Activated CD8-positive, alpha-beta memory T cell treated with anti-CD3 and anti-CD28 coated beads, Interleukin-2, amount 10 ng/mL, durations not matched to agents 7 days and 5 days (primary cell): ENCODE data around the gene COL18A1. TPM values are rescaled to one million over a fixed set of nuclear protein-coding genes. Genes with fewer than 3 reads are reported as not detected.
"Not testable (repeated sequence)": the region's sequence is repeated elsewhere in the genome, so short reads cannot be mapped to it uniquely, and the experiment has no call there.

Experiments
- ATAC-seq: fragments of 150-1000 bp; cut with Tn5 transposase; one replicate; pipeline ENCODE4 v1.10.0; 2021; ENCODE audit warnings: moderate library complexity
- CTCF ChIA-PET: fragments of 350-600 bp; sonication (Branson Sonifier 250); formaldehyde crosslinking; loops from one replicate; lab custom pipeline; 2021; ENCODE audit warnings: antibody characterized with exemption; lab: Charles Lee
- DNase-seq: peaks from one replicate; pipeline ENCODE4 v3.0.0-alpha.2; 2020
- H3K27ac Mint-ChIP-seq: one replicate; pipeline ENCODE4 v1.8.0; 2021; ENCODE audit warnings: mild to moderate bottlenecking, mixed read lengths
- H3K27me3 Mint-ChIP-seq: one replicate; pipeline ENCODE4 v1.8.0; 2021; ENCODE audit warnings: mixed read lengths
- H3K36me3 Mint-ChIP-seq: one replicate; pipeline ENCODE4 v1.8.0; 2021; ENCODE audit warnings: mild to moderate bottlenecking, mixed read lengths
- H3K4me1 Mint-ChIP-seq: one replicate; pipeline ENCODE4 v1.8.0; 2021; ENCODE audit warnings: mixed read lengths
- H3K4me3 Mint-ChIP-seq: one replicate; pipeline ENCODE4 v1.8.0; 2021; ENCODE audit warnings: mild to moderate bottlenecking, moderate library complexity, mixed read lengths
- H3K9me3 Mint-ChIP-seq: one replicate; pipeline ENCODE4 v1.8.0; 2022; ENCODE audit warnings: low read depth, mixed read lengths
- total RNA-seq, 2 experiments: library from RNA; stranded (reverse); gene quantifications; one replicate each; pipeline ENCODE4 v1.2.3, GENCODE V29; 2021

COL18A1 gene
- total RNA-seq, 2 experiments from 2014 or later = 5.2 to 7.3 TPM

DNA sequence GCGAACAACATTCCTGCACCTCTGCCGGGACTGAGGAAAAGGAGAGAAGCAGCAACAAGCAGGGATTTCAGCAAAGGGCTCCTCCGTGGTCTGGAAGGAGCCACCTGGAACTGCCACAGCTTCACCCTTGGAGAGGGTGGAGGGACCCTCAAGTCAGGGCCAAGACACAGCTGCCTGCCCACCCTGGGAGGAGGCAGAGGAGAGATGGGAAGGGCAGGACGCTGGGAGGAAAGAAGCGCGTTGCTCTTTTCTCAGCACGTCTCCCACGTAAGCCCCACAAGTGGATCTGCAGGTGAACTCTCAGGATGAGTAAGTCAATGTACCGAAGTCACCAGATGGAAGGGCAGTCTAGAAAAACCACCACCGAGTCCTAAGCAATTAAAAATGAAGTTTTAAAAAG, 97.6 kb downstream of the COL18A1 start:
- Mint-ChIP-seq H3K27me3 (no peaks in the 10 kb centered on the region), H3K27ac (no peak overlapping the region), H3K4me1 (peaks cover 1% of the 10 kb centered on the region), H3K4me3 (no peak overlapping the region), H3K9me3 (peaks cover 7% of the 10 kb centered on the region), H3K36me3 (no peaks in the 10 kb centered on the region)
- no peak for ATAC-seq
- CTCF ChIA-PET = no interaction called here
- DNase-seq = no peak

DNA sequence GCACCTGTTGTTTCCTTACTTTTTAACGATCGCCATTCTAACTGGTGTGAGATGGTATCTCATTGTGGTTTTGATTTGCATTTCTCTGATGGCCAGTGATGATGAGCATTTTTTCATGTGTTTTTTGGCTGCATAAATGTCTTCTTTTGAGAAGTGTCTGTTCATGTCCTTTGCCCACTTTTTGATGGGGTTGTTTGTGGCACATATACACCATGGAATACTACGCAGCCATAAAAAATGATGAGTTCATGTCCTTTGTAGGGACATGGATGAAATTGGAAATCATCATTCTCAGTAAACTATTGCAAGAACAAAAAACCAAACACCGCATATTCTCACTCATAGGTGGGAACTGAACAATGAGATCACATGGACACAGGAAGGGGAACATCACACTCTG, 98.3 kb downstream of the COL18A1 start:
- H3K27me3 Mint-ChIP-seq, CTCF ChIA-PET, ATAC-seq, H3K4me1 Mint-ChIP-seq, H3K27ac Mint-ChIP-seq, H3K36me3 Mint-ChIP-seq, DNase-seq, H3K9me3 Mint-ChIP-seq, H3K4me3 Mint-ChIP-seq: not testable (repeated sequence)

DNA sequence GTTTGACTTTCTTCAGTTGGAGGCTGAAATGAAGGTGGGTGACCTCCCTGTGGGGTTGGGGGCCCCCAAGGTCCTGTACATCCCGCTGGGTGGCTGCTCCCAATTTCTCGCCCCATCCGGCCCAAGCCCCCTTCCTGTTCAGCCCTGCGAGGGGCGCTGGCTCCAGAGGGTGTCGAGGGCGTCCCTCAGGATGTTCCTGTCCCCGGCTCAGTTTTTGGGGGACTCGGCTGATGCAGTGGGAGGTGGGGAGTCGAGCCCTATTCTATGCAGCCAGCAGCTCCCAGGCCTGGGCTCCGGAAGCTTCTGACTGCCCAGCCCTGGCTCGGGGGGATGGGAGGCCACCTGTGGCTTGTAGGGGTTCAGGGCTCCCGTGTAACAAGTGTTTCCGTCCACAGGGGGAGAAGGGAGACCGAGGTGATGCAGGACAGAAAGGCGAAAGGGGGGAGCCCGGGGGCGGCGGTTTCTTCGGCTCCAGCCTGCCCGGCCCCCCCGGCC, 99.1 kb downstream of the COL18A1 start:
- Mint-ChIP-seq H3K27ac (no peak overlapping the region), H3K4me3 (no peak overlapping the region), H3K27me3 (no peaks in the 10 kb centered on the region), H3K4me1 (peaks cover 1% of the 10 kb centered on the region), H3K9me3 (peaks cover 4% of the 10 kb centered on the region), H3K36me3 (no peaks in the 10 kb centered on the region)
- DNase-seq (no peak), ATAC-seq (no peak)
- CTCF ChIA-PET = interaction anchor here (0.8 to 0.9 kb wide), 2 partner anchors 26 to 93 kb away, joined by 3 read pairs; no protein-coding TSS in a partner anchor

DNA sequence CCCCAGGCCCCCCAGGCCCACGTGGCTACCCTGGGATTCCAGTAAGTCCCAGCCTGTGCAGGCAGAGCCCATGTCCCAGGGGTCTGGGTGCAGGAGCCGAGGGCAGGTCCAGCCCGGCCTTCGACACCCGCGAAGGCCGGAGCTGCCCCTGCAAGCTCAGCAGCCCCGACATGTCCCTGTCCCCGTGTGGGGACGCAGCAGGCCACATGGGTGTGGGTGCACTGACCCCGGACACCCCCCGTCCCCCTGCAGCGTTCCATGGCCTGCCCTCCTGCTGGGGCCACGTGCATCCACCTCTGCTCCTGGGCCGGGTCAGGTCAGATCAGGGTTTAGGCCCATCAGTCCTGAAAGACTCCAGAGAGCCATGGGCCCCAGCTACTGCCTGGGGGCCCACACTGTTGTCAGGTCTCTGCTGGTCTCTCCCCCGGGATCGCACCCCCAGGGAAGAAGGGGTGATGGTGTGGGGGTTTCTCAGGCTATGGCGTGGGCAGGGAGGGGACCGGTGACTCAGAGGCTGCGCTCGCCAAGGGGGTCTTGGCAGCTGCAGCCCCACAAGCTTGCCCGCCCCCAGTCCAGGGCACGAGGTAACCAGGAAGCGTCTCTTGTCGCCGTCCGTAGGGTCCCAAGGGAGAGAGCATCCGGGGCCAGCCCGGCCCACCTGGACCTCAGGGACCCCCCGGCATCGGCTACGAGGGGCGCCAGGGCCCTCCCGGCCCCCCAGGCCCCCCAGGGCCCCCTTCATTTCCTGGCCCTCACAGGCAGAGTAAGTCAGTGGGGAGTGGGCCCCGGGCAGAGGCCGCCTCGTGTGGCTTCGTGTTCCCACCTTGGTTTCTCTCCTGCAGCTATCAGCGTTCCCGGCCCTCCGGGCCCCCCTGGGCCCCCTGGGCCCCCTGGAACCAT, 99.8 kb downstream of the COL18A1 start:
- DNase-seq (no peak), ATAC-seq (no peak)
- H3K4me1 Mint-ChIP-seq = peaks cover 1% of the 10 kb centered on the region
- no peak overlapping the region for H3K4me3 Mint-ChIP-seq
- H3K27me3 Mint-ChIP-seq = no peaks in the 10 kb centered on the region
- H3K36me3 Mint-ChIP-seq = no peaks in the 10 kb centered on the region
- CTCF ChIA-PET = interaction anchor here (0.8 to 0.9 kb wide), 2 partner anchors 27 to 92 kb away, joined by 3 read pairs; no protein-coding TSS in a partner anchor
- H3K27ac Mint-ChIP-seq = no peak overlapping the region
- H3K9me3 Mint-ChIP-seq = peaks cover 1% of the 10 kb centered on the region

DNA sequence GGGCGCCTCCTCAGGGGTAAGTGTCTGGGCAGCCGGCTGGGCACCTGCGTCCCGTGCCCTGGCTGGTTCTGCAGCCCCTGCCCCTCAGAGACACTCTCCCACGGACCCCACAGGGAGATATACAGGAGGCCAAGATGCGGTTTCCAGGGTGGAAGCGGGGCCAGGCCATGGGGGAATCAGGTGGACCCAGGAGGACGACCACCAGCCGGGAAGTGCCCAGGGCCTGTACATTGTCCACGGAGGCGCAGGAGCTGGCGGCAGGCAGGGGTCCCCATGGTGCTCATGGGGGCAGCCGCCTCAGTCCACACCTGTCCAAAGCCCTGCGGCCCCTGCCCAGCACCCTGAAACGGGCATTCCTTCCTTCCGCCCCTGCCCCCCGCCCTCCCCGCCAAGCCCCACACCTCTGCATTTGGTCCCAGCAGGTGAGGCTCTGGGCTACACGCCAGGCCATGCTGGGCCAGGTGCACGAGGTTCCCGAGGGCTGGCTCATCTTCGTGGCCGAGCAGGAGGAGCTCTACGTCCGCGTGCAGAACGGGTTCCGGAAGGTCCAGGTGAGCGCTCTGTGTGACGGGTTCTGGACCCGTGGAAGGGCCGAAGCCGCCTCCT, 100.6 kb downstream of the COL18A1 start:
- H3K27me3 Mint-ChIP-seq = no peaks in the 10 kb centered on the region
- no peak overlapping the region for H3K4me3 Mint-ChIP-seq
- no peak overlapping the region for H3K27ac Mint-ChIP-seq
- ATAC-seq (no peak), DNase-seq (no peak)
- CTCF ChIA-PET = no interaction called here
- H3K4me1 Mint-ChIP-seq = peaks cover 1% of the 10 kb centered on the region
- H3K36me3 Mint-ChIP-seq = no peaks in the 10 kb centered on the region
- H3K9me3 Mint-ChIP-seq = no peaks in the 10 kb centered on the region

DNA sequence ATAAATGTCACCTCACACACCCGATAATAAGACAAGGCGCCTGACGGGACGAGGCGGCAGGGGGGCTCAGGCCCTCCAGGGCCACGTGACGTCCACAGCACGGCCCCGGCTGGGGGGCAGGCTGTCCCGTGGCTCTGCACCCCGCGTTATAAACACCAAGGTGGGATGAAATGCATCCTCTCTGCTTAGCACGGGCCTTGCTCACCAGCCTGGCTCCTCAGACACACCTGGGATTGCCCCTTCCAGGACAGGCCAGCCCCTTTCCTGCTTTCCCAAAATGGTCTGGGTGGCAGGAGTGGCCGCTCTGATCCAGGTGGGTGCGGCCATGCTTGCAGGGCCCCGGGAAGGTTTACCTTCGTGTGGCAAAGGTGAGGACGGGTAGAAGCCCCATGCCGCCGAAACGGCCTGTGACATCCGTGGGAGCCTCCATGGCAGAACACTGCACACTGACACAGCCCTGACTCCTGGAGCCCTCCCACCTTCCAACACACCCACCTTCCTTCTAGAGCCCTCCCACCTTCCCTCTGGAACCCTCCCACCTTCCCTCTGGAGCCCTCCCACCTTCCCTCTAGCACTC, 101.4 kb downstream of the COL18A1 start:
- ATAC-seq (no peak), DNase-seq (no peak)
- Mint-ChIP-seq H3K4me3 (no peak overlapping the region), H3K27ac (no peak overlapping the region), H3K36me3 (no peaks in the 10 kb centered on the region), H3K27me3 (no peaks in the 10 kb centered on the region), H3K9me3 (no peaks in the 10 kb centered on the region), H3K4me1 (peaks cover 1% of the 10 kb centered on the region)
- CTCF ChIA-PET = no interaction called here

DNA sequence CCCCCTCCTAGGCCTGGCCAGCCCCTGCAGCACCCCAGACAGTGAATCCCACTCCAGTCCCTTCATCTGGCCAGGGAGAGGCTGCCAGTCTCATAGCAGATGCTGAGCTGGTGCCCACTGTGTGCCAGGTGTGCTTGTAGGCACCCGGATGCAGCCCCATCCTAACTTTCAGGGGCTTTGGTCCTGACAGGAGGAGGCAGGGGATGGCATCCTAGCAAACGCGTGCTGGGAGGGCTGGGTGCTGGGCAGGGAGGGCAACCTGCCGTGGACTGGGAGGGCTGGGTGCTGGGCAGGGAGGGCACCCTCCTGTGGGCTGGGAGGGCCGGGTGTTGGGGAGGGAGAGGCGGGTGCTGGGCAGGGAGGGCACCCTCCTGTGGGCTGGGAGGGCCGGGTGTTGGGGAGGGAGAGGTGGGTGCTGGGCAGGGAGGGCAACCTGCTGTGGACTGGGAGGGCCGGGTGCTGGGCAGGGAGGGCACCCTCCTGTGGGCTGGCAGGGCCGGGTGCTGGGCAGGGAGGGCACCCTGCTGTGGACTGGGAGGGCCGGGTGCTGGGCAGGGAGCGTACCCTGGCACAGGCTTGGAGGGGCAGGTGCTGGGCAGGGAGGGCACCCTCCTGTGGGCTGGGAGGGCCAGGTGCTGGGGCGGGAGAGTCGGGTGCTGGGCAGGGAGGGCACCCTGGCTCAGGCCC, 102.0 kb downstream of the COL18A1 start:
- DNase-seq (no peak), ATAC-seq (no peak)
- Mint-ChIP-seq H3K27ac (no peak overlapping the region), H3K9me3 (no peaks in the 10 kb centered on the region), H3K27me3 (no peaks in the 10 kb centered on the region), H3K4me3 (no peak overlapping the region), H3K36me3 (no peaks in the 10 kb centered on the region), H3K4me1 (peaks cover 1% of the 10 kb centered on the region)
- CTCF ChIA-PET = no interaction called here

DNA sequence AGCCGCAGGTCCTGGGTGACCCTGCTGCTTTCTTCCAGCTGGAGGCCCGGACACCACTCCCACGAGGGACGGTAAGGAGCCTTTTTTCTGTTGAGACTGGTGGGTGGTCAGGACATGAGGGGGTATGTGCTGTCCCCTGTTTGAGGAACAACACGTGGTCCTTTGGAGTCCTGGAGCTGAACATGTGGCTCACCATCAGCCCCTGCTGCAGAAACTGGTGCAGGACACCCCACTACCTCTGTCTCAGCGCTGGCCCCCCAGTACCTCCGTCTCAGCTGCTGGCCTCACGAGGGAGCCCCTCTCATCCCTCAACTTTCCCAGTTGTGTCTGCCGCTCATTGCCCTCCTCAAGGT, 102.5 kb downstream of the COL18A1 start:
- no peak for DNase-seq
- H3K27me3 Mint-ChIP-seq = no peaks in the 10 kb centered on the region
- no peak overlapping the region for H3K4me3 Mint-ChIP-seq
- CTCF ChIA-PET = no interaction called here
- no peaks in the 10 kb centered on the region for H3K4me1 Mint-ChIP-seq
- no peaks in the 10 kb centered on the region for H3K36me3 Mint-ChIP-seq
- no peak overlapping the region for H3K27ac Mint-ChIP-seq
- no peaks in the 10 kb centered on the region for H3K9me3 Mint-ChIP-seq
- no peak for ATAC-seq

DNA sequence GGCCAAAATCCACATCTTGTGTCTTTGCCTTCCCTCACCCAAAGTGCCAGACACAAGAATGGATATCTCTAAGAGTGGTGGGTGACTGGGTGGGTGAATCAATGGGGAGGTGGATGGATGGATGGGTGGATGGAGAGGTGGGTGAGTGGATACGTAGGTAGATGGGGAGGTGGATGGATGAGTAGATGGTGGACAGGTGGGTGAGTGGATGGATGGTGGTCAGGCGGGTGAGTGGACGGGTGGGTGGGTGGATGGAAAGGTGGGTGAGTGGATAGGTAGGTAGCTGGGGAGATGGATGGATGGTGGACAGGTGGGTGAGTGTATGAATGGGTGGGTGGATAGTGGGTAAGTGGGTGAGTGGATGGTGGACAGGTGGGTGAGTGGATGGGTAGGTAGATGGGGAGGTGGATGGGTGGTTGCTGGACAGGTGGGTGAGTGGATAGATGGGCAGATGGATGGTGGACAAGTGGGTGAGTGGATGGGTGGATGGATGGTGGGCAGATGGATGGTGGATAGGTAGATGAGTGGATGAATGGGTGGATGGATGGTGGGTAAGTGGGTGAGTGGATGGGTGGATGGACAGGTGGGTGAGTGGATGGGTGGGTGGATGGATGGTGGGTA, 103.0 kb downstream of the COL18A1 start:
- H3K4me3 Mint-ChIP-seq = no peak overlapping the region
- H3K9me3 Mint-ChIP-seq = no peaks in the 10 kb centered on the region
- no peak for DNase-seq
- no peaks in the 10 kb centered on the region for H3K27me3 Mint-ChIP-seq
- CTCF ChIA-PET = no interaction called here
- ATAC-seq = no peak
- no peak overlapping the region for H3K27ac Mint-ChIP-seq
- no peaks in the 10 kb centered on the region for H3K4me1 Mint-ChIP-seq
- no peaks in the 10 kb centered on the region for H3K36me3 Mint-ChIP-seq

DNA sequence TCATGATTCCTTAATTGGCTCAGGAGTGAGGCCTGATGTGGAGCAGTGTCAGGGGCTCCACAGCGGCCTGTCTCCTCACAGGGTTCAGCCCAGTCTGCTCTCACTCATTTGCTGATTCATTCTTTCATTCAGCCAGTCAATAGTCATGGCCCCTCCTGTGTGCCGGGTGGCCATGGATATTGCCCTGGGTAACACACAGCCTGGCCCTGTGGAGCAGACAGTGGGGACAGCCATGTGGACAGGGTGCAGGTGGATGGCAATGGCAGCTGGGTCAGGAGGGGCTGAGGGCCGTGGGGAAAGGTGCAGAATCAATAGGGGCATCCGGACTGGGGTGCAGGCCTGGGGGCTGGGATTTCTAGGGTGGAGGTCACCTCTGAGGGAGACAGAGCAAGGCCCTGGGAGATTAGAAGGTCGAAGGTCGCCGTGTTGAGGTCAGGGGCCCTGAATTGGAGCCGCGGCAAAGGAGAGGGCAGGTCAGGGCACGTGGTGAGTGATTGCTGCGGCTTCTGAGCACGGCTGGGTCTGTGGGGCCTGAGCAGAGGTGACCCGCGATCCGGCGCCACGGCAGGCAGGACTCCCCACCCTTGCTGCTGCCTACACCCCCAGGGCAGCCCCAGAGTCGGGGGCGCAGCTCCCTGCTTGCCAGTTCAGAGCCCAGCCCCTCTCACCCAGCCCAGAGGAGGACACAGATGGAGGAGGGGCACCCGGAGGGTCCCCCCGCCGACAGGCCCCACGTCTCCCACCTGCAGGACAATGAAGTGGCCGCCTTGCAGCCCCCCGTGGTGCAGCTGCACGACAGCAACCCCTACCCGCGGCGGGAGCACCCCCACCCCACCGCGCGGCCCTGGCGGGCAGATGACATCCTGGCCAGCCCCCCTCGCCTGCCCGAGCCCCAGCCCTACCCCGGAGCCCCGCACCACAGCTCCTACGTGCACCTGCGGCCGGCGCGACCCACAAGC, 103.9 kb downstream of the COL18A1 start:
- peak overlapping the region; percentile 46 for H3K27ac Mint-ChIP-seq
- no peaks in the 10 kb centered on the region for H3K27me3 Mint-ChIP-seq
- no peaks in the 10 kb centered on the region for H3K36me3 Mint-ChIP-seq

DNA sequence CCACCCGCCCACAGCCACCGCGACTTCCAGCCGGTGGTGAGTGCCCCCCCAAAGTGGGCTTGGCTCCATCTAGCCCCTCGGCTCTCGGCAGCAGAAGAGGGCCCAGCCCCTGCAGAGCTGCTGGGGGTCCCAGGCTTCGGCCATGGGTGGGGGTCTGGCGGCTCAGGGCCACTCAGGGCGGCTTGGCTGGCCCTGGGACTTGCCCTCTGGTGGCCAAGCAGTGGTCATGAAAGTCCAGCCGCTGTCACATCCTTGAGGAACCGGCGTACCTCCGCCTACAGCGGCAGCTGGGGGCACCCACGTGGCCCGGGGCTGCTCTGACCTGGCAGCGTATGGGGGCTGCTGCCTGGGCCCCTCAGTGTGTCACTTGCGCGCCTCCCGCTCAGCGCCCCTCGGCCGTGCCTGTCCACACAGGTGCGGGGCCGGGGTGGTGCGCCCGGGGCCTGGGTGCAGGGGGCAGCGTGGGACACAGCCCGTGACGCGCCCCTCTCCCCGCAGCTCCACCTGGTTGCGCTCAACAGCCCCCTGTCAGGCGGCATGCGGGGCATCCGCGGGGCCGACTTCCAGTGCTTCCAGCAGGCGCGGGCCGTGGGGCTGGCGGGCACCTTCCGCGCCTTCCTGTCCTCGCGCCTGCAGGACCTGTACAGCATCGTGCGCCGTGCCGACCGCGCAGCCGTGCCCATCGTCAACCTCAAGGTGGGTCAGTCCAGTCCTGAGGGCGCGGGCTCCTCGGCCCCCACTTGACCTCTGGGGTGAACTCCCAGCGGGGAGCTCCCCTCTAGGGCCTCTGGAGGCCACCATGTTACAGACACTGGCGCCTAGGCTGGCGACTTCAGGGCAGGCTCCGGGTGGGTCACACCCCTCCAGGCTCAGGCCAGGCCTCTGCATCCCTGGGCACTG, 104.9 kb downstream of the COL18A1 start:
- H3K36me3 Mint-ChIP-seq = no peaks in the 10 kb centered on the region
- DNase-seq (no peak), ATAC-seq (no peak)
- H3K9me3 Mint-ChIP-seq = no peaks in the 10 kb centered on the region
- CTCF ChIA-PET = no interaction called here
- peaks cover 5% of the 10 kb centered on the region for H3K4me1 Mint-ChIP-seq
- H3K4me3 Mint-ChIP-seq = no peak overlapping the region
- no peak overlapping the region for H3K27ac Mint-ChIP-seq
- no peaks in the 10 kb centered on the region for H3K27me3 Mint-ChIP-seq

More for the DNA sequence above, 103.9 kb downstream of the COL18A1 start:
- ATAC-seq (no peak), DNase-seq (no peak)
- Mint-ChIP-seq H3K9me3 (no peaks in the 10 kb centered on the region), H3K4me3 (no peak overlapping the region), H3K4me1 (peaks cover 3% of the 10 kb centered on the region)
- CTCF ChIA-PET = no interaction called here
